Caco-2 (cell line): ENCODE measurements around the gene TMEM80. TPM values are rescaled to one million over a fixed set of nuclear protein-coding genes. Genes with fewer than 3 reads are reported as not detected.

Experiments used
- BruUV-seq: library from RNA; stranded (reverse); fragments of 400-500 nt; replicated peaks from 2 replicates; lab custom pipeline; 2021; lab: Mats Ljungman, UMichigan
- CTCF ChIA-PET: fragments of 300-600 bp; sonication (Branson Sonifier 250); formaldehyde crosslinking; loops from one replicate; lab custom pipeline; 2022; ENCODE audit warnings: antibody characterized with exemption; lab: Charles Lee
- POLR2A ChIA-PET: fragments of 300-600 bp; sonication (Branson Sonifier 250); formaldehyde crosslinking; loops from one replicate; lab custom pipeline; 2022; ENCODE audit warnings: antibody characterized with exemption; lab: Charles Lee
- DNase-seq, 2 experiments: peaks; one replicate each; pipeline versions ENCODE4 v3.0.0 to v3.0.0-alpha.2; 2020 to 2022
- H3K27me3 ChIP-seq: replicated peaks from 2 replicates; pipeline ENCODE4 v1.6.0; 2011; ENCODE audit warnings: low read length; ENCODE audit not compliant: control insufficient read depth, insufficient read depth
- H3K36me3 ChIP-seq: 2 replicates; pipeline ENCODE4 v1.5.1; 2011; ENCODE audit warnings: low read length; ENCODE audit not compliant: control insufficient read depth, insufficient read depth
- H3K4me1 ChIP-seq: fragments of 250-450 bp; sonication (Bioruptor Pico); 2 replicates; pipeline ENCODE4 v1.5.1; 2020; ENCODE audit warnings: mild to moderate bottlenecking
- H3K4me3 ChIP-seq: 2 replicates; pipeline ENCODE4 v1.5.1; 2011; ENCODE audit warnings: low read depth, mild to moderate bottlenecking, control low read depth, low read length
- H3K9me3 ChIP-seq: fragments of 250-450 bp; sonication (Bioruptor Pico); 2 replicates; pipeline ENCODE4 v1.5.1; 2020; ENCODE audit warnings: mild to moderate bottlenecking, moderate library complexity
- H3K27ac Mint-ChIP-seq: one replicate; pipeline ENCODE4 v1.8.0; 2022; ENCODE audit warnings: mixed read lengths; ENCODE audit not compliant: unreplicated experiment
- H3K27me3 Mint-ChIP-seq: one replicate; pipeline ENCODE4 v1.8.0; 2022; ENCODE audit warnings: mixed read lengths; ENCODE audit not compliant: insufficient read depth, unreplicated experiment
- H3K36me3 Mint-ChIP-seq: one replicate; pipeline ENCODE4 v1.8.0; 2022; ENCODE audit warnings: mild to moderate bottlenecking, mixed read lengths; ENCODE audit not compliant: insufficient read depth, unreplicated experiment
- H3K4me1 Mint-ChIP-seq: one replicate; pipeline ENCODE4 v1.8.0; 2022; ENCODE audit warnings: low read depth, mixed read lengths; ENCODE audit not compliant: unreplicated experiment
- H3K4me3 Mint-ChIP-seq: one replicate; pipeline ENCODE4 v1.8.0; 2022; ENCODE audit warnings: mild to moderate bottlenecking, moderate library complexity, mixed read lengths; ENCODE audit not compliant: unreplicated experiment
- H3K9me3 Mint-ChIP-seq: one replicate; pipeline ENCODE4 v1.8.0; 2022; ENCODE audit warnings: mixed read lengths; ENCODE audit not compliant: unreplicated experiment
- CTCF ChIP-seq, 2 experiments: fragments of 200-600 bp in 1 of 2; IDR thresholded peaks; 1 replicate in 1 of 2; 2 replicates in 1 of 2; pipeline versions ENCODE4 v1.5.1 to v1.8.0; 2011 to 2022; ENCODE audit warnings: antibody characterized with exemption in 1 of 2, control low read depth in 1 of 2, inconsistent platforms in 1 of 2, low read depth in 1 of 2, low read length in 1 of 2, mild to moderate bottlenecking in 1 of 2, moderate library complexity in 1 of 2; ENCODE audit not compliant: insufficient read depth in 1 of 2, severe bottlenecking in 1 of 2, unreplicated experiment in 1 of 2
- intact Hi-C: fragments of 100-400 bp; cut with micrococcal nuclease; formaldehyde crosslinking; loops from one replicate; pipeline ENCODE4 v1.10.0; 2022; ENCODE audit not compliant: unreplicated experiment
- total RNA-seq: library from RNA; stranded (reverse); gene quantifications from 2 replicates; pipeline ENCODE4 v1.2.3, GENCODE V29; 2022

The TMEM80 gene
- total RNA-seq, 1 experiment from 2014 or later, result 74.7 TPM

GRCh38 chr11:721741-722345, 26.2 kb downstream of the TMEM80 start:
- Mint-ChIP-seq H3K27ac (peak overlapping the region; percentile 42), H3K9me3 (no peaks in the 10 kb centered on the region), H3K4me1 (no peaks in the 10 kb centered on the region), H3K4me3 (no peak overlapping the region), H3K27me3 (no peaks in the 10 kb centered on the region), H3K36me3 (peaks cover 78% of the 10 kb centered on the region)
- intact Hi-C loops, result loop anchor here (10.0 kb wide), 1 partner anchor 167 kb away; no protein-coding TSS in a partner anchor
- DNase-seq, result no peak
- Histone ChIP-seq H3K4me3 (no peak overlapping the region), H3K36me3 (peaks cover 7% of the 10 kb centered on the region), H3K4me1 (no peaks in the 10 kb centered on the region), H3K27me3 (no peaks in the 10 kb centered on the region), H3K9me3 (no peaks in the 10 kb centered on the region)
- ChIA-PET CTCF (interaction anchor here (0.5 to 1.7 kb wide), 4 partner anchors 15 to 167 kb away, joined by 3 to 7 read pairs (median 4); no protein-coding TSS in a partner anchor), POLR2A (interaction anchor here (0.6 kb wide), 1 partner anchor 26 kb away, joined by 3 read pairs; no protein-coding TSS in a partner anchor)
- BruUV-seq, result no TSS peak
- no peak for TF ChIP-seq CTCF (IDR thresholded peaks at IDR 0.05; ENCODE audit: insufficient read depth in 1 of 2, low read depth in 1 of 2, low read length in 1 of 2, severe bottlenecking in 1 of 2, unreplicated experiment in 1 of 2)

- H3K4me3 Mint-ChIP-seq, result no peak overlapping the region
- TF ChIP-seq CTCF (IDR thresholded peaks at IDR 0.05; ENCODE audit: insufficient read depth in 1 of 2, low read depth in 1 of 2, low read length in 1 of 2, severe bottlenecking in 1 of 2, unreplicated experiment in 1 of 2), result no peak
- CTCF ChIA-PET, result interaction anchor here (0.5 to 1.7 kb wide), 5 partner anchors 15 to 168 kb away, joined by 3 to 7 read pairs (median 3); no protein-coding TSS in a partner anchor
- H3K9me3 Mint-ChIP-seq, result no peaks in the 10 kb centered on the region
- H3K27ac Mint-ChIP-seq, result peak overlapping the region; percentile 42
- Histone ChIP-seq H3K4me3 (no peak overlapping the region), H3K27me3 (no peaks in the 10 kb centered on the region), H3K9me3 (no peaks in the 10 kb centered on the region), H3K4me1 (no peaks in the 10 kb centered on the region), H3K36me3 (peaks cover 7% of the 10 kb centered on the region)
- peaks cover 76% of the 10 kb centered on the region for H3K36me3 Mint-ChIP-seq
- intact Hi-C loops, result loop anchor here (10.0 kb wide), 1 partner anchor 168 kb away; no protein-coding TSS in a partner anchor
- H3K4me1 Mint-ChIP-seq, result no peaks in the 10 kb centered on the region
- no peaks in the 10 kb centered on the region for H3K27me3 Mint-ChIP-seq
- BruUV-seq, result no TSS peak
- no peak for DNase-seq
- POLR2A ChIA-PET, result interaction anchor here (0.6 kb wide), 1 partner anchor 26 kb away, joined by 3 read pairs; no protein-coding TSS in a partner anchor
Measured at GRCh38 chr11:722346-722811, 26.8 kb downstream of the TMEM80 start.

- H3K9me3 ChIP-seq, result no peaks in the 10 kb centered on the region
- intact Hi-C loops, result loop anchor here (1.0 to 10.0 kb wide), 4 partner anchors 16 to 169 kb away; no protein-coding TSS in a partner anchor
- H3K4me3 ChIP-seq, result no peak overlapping the region
- H3K36me3 Mint-ChIP-seq, result peaks cover 73% of the 10 kb centered on the region
- no TSS peak for BruUV-seq
- no peak overlapping the region for H3K4me3 Mint-ChIP-seq
- H3K9me3 Mint-ChIP-seq, result no peaks in the 10 kb centered on the region
- POLR2A ChIA-PET, result no interaction called here
- TF ChIP-seq CTCF (IDR thresholded peaks at IDR 0.05; ENCODE audit: insufficient read depth in 1 of 2, low read depth in 1 of 2, low read length in 1 of 2, severe bottlenecking in 1 of 2, unreplicated experiment in 1 of 2), result peak; percentile 58 to 59
- CTCF ChIA-PET, result interaction anchor here (0.6 to 1.7 kb wide), 4 partner anchors 16 to 95 kb away, joined by 3 to 7 read pairs (median 3); partner anchors contain the start of gene PNPLA2
- H3K27me3 Mint-ChIP-seq, result no peaks in the 10 kb centered on the region
- H3K4me1 Mint-ChIP-seq, result no peaks in the 10 kb centered on the region
- H3K4me1 ChIP-seq, result no peaks in the 10 kb centered on the region
- H3K27ac Mint-ChIP-seq, result no peak overlapping the region
- peak in 1 of 2 experiments; percentile 57 for DNase-seq
- H3K27me3 ChIP-seq, result no peaks in the 10 kb centered on the region
- peaks cover 7% of the 10 kb centered on the region for H3K36me3 ChIP-seq
Measured at GRCh38 chr11:723120-723883, 27.7 kb downstream of the TMEM80 start.
